Measurements from ENCODE around the gene PHLDB2. TPM values are rescaled to one million over a fixed set of nuclear protein-coding genes. Genes with fewer than 3 reads are reported as not detected.

PHLDB2 gene
- total and polyA plus RNA-seq, 2 of the 4 experiments (the other 2 are of a cell fraction), result 10.6 to 28.7 TPM

DNA sequence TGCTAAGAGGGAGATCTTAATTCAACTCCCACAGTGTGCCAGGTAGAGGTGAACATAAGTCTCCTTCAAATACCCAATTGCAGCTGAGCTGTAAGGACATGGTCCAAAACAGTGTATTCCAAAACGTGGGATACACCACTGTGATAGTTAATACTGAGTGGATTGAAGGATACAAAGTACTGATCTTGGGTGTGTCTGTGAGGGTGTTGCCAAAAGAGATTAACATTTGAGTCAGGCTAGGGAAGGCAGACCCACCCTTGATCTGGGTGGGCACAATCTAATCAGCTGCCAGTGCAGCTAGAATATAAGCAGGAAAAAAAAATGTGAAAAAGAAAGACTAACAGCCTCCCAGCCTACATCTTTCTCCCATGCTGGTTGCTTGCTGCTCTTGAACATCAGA lies 45.1 kb upstream of the PHLDB2 start:
- H3K56ac ChIP-seq (ENCODE audit: extremely low read depth, insufficient read depth, low read length), result no peak overlapping the region
- DNase-seq (no peak), ATAC-seq (ENCODE audit: low read depth) (no peak)
- no peak overlapping the region for H3K4me2 ChIP-seq (ENCODE audit: low read depth, low read length)
- no TSS peak for BruUV-seq (replicated peaks)
- peaks cover 6% of the 10 kb centered on the region for H3K9me1 ChIP-seq (ENCODE audit: insufficient read depth, low read length)
- no peaks in the 10 kb centered on the region for H3K79me1 ChIP-seq (ENCODE audit: low read depth in 1 of 2, low read length in 2 of 2)
- no peak overlapping the region for H4K8ac ChIP-seq (ENCODE audit: low read depth in 2 of 2, low read length in 2 of 2)
- intact Hi-C loops (cut with micrococcal nuclease), result loop anchor here (5.0 kb wide), 1 partner anchor 33 kb away; no protein-coding TSS in a partner anchor
- no peaks in the 10 kb centered on the region for H4K20me1 ChIP-seq (ENCODE audit: insufficient read depth, low read length)
- no peak overlapping the region for H2BK5ac ChIP-seq (ENCODE audit: low read depth, low read length, poor library complexity, severe bottlenecking)
- H2BK20ac ChIP-seq (ENCODE audit: low read depth, low read length), result no peak overlapping the region
- no peak overlapping the region for H4K91ac ChIP-seq (ENCODE audit: insufficient read depth, low read depth, low read length)
- H3K4me1 ChIP-seq (ENCODE audit: control insufficient read depth, insufficient read depth, low read length), result peaks cover 7% of the 10 kb centered on the region
- H3K9me3 ChIP-seq (ENCODE audit: control insufficient read depth, insufficient read depth, low read length), result no peaks in the 10 kb centered on the region
- ChIA-PET POLR2A (ENCODE audit: unreplicated experiment) (no interaction called here), CTCF (no interaction called here)
- no peaks in the 10 kb centered on the region for H3K36me3 ChIP-seq (ENCODE audit: control insufficient read depth, insufficient read depth, low read length)
- no peak overlapping the region for H2BK120ac ChIP-seq (ENCODE audit: low read depth, low read length)
- H3K27ac ChIP-seq (ENCODE audit: insufficient read depth, low read length), result no peak overlapping the region
- no CpG with 5 or more reads among the region's 1 CpG for WGBS, 2 experiments (ENCODE audit: extremely low coverage in 2 of 2, insufficient read length in 1 of 2)
- no peaks in the 10 kb centered on the region for H3K27me3 ChIP-seq (ENCODE audit: control insufficient read depth, insufficient read depth, low read length)
- dilution Hi-C loops (cut with HindIII; ENCODE audit: low sequenced_read_pairs, unreplicated experiment), result no loop called here
- no peak overlapping the region for H3K4ac ChIP-seq (ENCODE audit: low read depth, low read length)
- H3K4me3 ChIP-seq (ENCODE audit: insufficient read depth, low read depth, low read length), result no peak overlapping the region
- no peak overlapping the region for H2AK9ac ChIP-seq (replicated peaks; ENCODE audit: low read depth, low read length, poor library complexity)
- no peak overlapping the region for H4K5ac ChIP-seq (ENCODE audit: low read depth, low read length)
- no peak overlapping the region for H2AFZ ChIP-seq (replicated peaks; ENCODE audit: low read length, poor library complexity)
- H3K14ac ChIP-seq (replicated peaks; ENCODE audit: low read depth, low read length), result no peak overlapping the region
- in situ Hi-C loops (cut with MboI; ENCODE audit: low sequenced_read_pairs), result no loop called here
- H3K9ac ChIP-seq (ENCODE audit: low read depth, low read length), result no peak overlapping the region
- no peak overlapping the region for H2BK15ac ChIP-seq (ENCODE audit: low read depth, low read length)
- H3K23ac ChIP-seq (ENCODE audit: low read depth, low read length), result no peak overlapping the region
- H2AK5ac ChIP-seq (ENCODE audit: low read depth, low read length), result peak overlapping the region; percentile 16; the same call in 1 of the 2 replicates
- TF ChIP-seq MAFK (IDR thresholded peaks at IDR 0.05; ENCODE audit: low read depth, low read length) (no peak), FOS (IDR thresholded peaks at IDR 0.05; ENCODE audit: low read depth, low read length) (no peak), BHLHE40 (IDR thresholded peaks at IDR 0.05; ENCODE audit: low read depth, low read length) (no peak), RFX5 (IDR thresholded peaks at IDR 0.05; ENCODE audit: low read depth, low read length) (no peak), CEBPB (IDR thresholded peaks at IDR 0.05; ENCODE audit: low read depth, low read length) (no peak), MXI1 (IDR thresholded peaks at IDR 0.05; ENCODE audit: borderline replicate concordance, low read depth, low read length) (no peak), CHD1 (IDR thresholded peaks at IDR 0.05; ENCODE audit: low read depth, low read length) (no peak), RCOR1 (IDR thresholded peaks at IDR 0.05; ENCODE audit: insufficient replicate concordance, low read length) (no peak), SMC3 (IDR thresholded peaks at IDR 0.05; ENCODE audit: low read depth, low read length) (no peak), RAD21 (IDR thresholded peaks at IDR 0.05; ENCODE audit: low read length) (no peak), POLR2A (IDR thresholded peaks at IDR 0.05; ENCODE audit: low read depth, low read length) (no peak), MAZ (IDR thresholded peaks at IDR 0.05; ENCODE audit: borderline replicate concordance, low read depth, low read length) (no peak), NFE2L2 (IDR thresholded peaks at IDR 0.05; ENCODE audit: low read depth, low read length) (no peak)
- TF ChIP-seq, protein P1, sequence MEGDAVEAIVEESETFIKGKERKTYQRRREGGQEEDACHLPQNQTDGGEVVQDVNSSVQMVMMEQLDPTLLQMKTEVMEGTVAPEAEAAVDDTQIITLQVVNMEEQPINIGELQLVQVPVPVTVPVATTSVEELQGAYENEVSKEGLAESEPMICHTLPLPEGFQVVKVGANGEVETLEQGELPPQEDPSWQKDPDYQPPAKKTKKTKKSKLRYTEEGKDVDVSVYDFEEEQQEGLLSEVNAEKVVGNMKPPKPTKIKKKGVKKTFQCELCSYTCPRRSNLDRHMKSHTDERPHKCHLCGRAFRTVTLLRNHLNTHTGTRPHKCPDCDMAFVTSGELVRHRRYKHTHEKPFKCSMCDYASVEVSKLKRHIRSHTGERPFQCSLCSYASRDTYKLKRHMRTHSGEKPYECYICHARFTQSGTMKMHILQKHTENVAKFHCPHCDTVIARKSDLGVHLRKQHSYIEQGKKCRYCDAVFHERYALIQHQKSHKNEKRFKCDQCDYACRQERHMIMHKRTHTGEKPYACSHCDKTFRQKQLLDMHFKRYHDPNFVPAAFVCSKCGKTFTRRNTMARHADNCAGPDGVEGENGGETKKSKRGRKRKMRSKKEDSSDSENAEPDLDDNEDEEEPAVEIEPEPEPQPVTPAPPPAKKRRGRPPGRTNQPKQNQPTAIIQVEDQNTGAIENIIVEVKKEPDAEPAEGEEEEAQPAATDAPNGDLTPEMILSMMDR (conservative IDR thresholded peaks at IDR 0.05; ENCODE audit: low read depth, low read length), result no peak
- TF ChIP-seq, protein P2, sequence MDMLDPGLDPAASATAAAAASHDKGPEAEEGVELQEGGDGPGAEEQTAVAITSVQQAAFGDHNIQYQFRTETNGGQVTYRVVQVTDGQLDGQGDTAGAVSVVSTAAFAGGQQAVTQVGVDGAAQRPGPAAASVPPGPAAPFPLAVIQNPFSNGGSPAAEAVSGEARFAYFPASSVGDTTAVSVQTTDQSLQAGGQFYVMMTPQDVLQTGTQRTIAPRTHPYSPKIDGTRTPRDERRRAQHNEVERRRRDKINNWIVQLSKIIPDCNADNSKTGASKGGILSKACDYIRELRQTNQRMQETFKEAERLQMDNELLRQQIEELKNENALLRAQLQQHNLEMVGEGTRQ (IDR thresholded peaks at IDR 0.05; ENCODE audit: low read depth, low read length), result no peak
- TF ChIP-seq, protein P3, sequence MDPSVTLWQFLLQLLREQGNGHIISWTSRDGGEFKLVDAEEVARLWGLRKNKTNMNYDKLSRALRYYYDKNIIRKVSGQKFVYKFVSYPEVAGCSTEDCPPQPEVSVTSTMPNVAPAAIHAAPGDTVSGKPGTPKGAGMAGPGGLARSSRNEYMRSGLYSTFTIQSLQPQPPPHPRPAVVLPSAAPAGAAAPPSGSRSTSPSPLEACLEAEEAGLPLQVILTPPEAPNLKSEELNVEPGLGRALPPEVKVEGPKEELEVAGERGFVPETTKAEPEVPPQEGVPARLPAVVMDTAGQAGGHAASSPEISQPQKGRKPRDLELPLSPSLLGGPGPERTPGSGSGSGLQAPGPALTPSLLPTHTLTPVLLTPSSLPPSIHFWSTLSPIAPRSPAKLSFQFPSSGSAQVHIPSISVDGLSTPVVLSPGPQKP (IDR thresholded peaks at IDR 0.05; ENCODE audit: borderline replicate concordance, low read depth, low read length), result no peak
- H3K18ac ChIP-seq (ENCODE audit: low read depth, low read length), result no peak overlapping the region

Measured in IMR-90 (cell line).